HEK293 (cell line): Measurements from ENCODE around the gene CSNK1G2.

ENCODE experiments used
- CTCF ChIA-PET: fragments of 350-600 bp; formaldehyde crosslinking; extraction: SDS; loops from one replicate; lab custom pipeline; 2021; ENCODE audit warnings: antibody characterized with exemption; lab: Yijun Ruan, JAX
- POLR2A ChIA-PET: fragments of 300-600 bp; formaldehyde crosslinking; extraction: SDS; loops from one replicate; lab custom pipeline; 2020; ENCODE audit warnings: antibody characterized with exemption, inconsistent platforms; lab: Yijun Ruan, JAX
- H3K27ac ChIP-seq: fragments of 200-500 bp; sonication (Bioruptor generic); 2 replicates; pipeline ENCODE4 v1.5.1; 2014; ENCODE audit warnings: low read depth, low read length, control low read depth, inconsistent platforms; ENCODE audit errors: extremely low read depth
- H3K36me3 ChIP-seq, 2 experiments: fragments of 200-500 bp in 1 of 2; sonication (Bioruptor generic) in 1 of 2; 1 replicate in 1 of 2; 2 replicates in 1 of 2; pipeline ENCODE4 v1.5.1; 2014 to 2017; ENCODE audit warnings: inconsistent platforms in 2 of 2, low read length in 2 of 2; ENCODE audit not compliant: control insufficient read depth in 2 of 2, insufficient read depth in 1 of 2
- H3K4me1 ChIP-seq: fragments of 200-500 bp; sonication (Bioruptor generic); 2 replicates; pipeline ENCODE4 v1.5.1; 2014; ENCODE audit warnings: mild to moderate bottlenecking, low read length, inconsistent platforms; ENCODE audit not compliant: control insufficient read depth, insufficient read depth
- H3K4me3 ChIP-seq: 2 replicates; pipeline ENCODE4 v1.5.1; 2011; ENCODE audit warnings: low read depth, mild to moderate bottlenecking, control low read depth, low read length, moderate library complexity
- H3K9me3 ChIP-seq: fragments of 200-500 bp; sonication (Bioruptor generic); 2 replicates; pipeline ENCODE4 v1.5.1; 2014; ENCODE audit warnings: low read depth, low read length, inconsistent platforms; ENCODE audit not compliant: control insufficient read depth, insufficient read depth
- WT1 ChIP-seq: fragments of 450-650 bp; formaldehyde crosslinking; IDR thresholded peaks from 2 replicates; pipeline ENCODE4 v1.5.1; 2016; ENCODE audit warnings: missing biosample characterization, missing genetic modification characterization
- ZBTB48 ChIP-seq: fragments of 450-650 bp; formaldehyde crosslinking; IDR thresholded peaks from 2 replicates; pipeline ENCODE4 v1.5.1; 2016; ENCODE audit warnings: missing biosample characterization, missing genetic modification characterization
- ZBTB8A ChIP-seq: fragments of 450-650 bp; formaldehyde crosslinking; IDR thresholded peaks from 2 replicates; pipeline ENCODE4 v1.5.1; 2016; ENCODE audit warnings: missing biosample characterization, missing genetic modification characterization
- ZIC2 ChIP-seq: fragments of 450-650 bp; formaldehyde crosslinking; IDR thresholded peaks from 2 replicates; pipeline ENCODE4 v1.5.1; 2016; ENCODE audit warnings: missing biosample characterization, missing genetic modification characterization
- ZNF112 ChIP-seq: fragments of 450-650 bp; formaldehyde crosslinking; IDR thresholded peaks from 2 replicates; pipeline ENCODE4 v1.5.0; 2017; ENCODE audit warnings: missing biosample characterization, missing genetic modification characterization
- ZNF133 ChIP-seq: fragments of 450-650 bp; formaldehyde crosslinking; IDR thresholded peaks from 2 replicates; pipeline ENCODE4 v1.5.1; 2016; ENCODE audit warnings: missing biosample characterization, missing genetic modification characterization
- ZNF146 ChIP-seq: fragments of 450-650 bp; formaldehyde crosslinking; IDR thresholded peaks from 2 replicates; pipeline ENCODE4 v1.5.1; 2016; ENCODE audit warnings: missing biosample characterization, missing genetic modification characterization
- ZNF155 ChIP-seq: fragments of 450-650 bp; formaldehyde crosslinking; IDR thresholded peaks from 2 replicates; pipeline ENCODE4 v1.5.1; 2016; ENCODE audit warnings: missing biosample characterization, missing genetic modification characterization
- ZNF184 ChIP-seq: fragments of 450-650 bp; IDR thresholded peaks from 2 replicates; pipeline ENCODE4 v1.5.1; 2018; ENCODE audit warnings: missing biosample characterization, mild to moderate bottlenecking, missing genetic modification characterization
- ZNF211 ChIP-seq: fragments of 450-650 bp; formaldehyde crosslinking; IDR thresholded peaks from 2 replicates; pipeline ENCODE4 v1.5.1; 2016; ENCODE audit warnings: low read depth, missing biosample characterization, missing genetic modification characterization
- ZNF341 ChIP-seq: fragments of 450-650 bp; formaldehyde crosslinking; IDR thresholded peaks from 2 replicates; pipeline ENCODE4; 2016; ENCODE audit warnings: low read depth, missing biosample characterization, missing genetic modification characterization
- ZNF350 ChIP-seq: fragments of 450-650 bp; formaldehyde crosslinking; IDR thresholded peaks from 2 replicates; pipeline ENCODE4 v1.5.0; 2017; ENCODE audit warnings: missing biosample characterization, mild to moderate bottlenecking, missing genetic modification characterization
- ZNF391 ChIP-seq: fragments of 450-650 bp; formaldehyde crosslinking; IDR thresholded peaks from 2 replicates; pipeline ENCODE4 v1.5.1; 2016; ENCODE audit warnings: low read depth, missing biosample characterization, missing genetic modification characterization, borderline replicate concordance
- ZNF394 ChIP-seq: fragments of 450-650 bp; formaldehyde crosslinking; IDR thresholded peaks from 2 replicates; pipeline ENCODE4 v1.5.1; 2016; ENCODE audit warnings: missing biosample characterization, missing genetic modification characterization, mild to moderate bottlenecking, moderate library complexity, borderline replicate concordance
- ZNF596 ChIP-seq: fragments of 450-650 bp; IDR thresholded peaks from 2 replicates; pipeline ENCODE4 v1.5.0; 2018; ENCODE audit warnings: missing biosample characterization, mild to moderate bottlenecking, missing genetic modification characterization, moderate library complexity
- ZNF600 ChIP-seq: fragments of 450-650 bp; formaldehyde crosslinking; IDR thresholded peaks from 2 replicates; pipeline ENCODE4 v1.5.1; 2016; ENCODE audit warnings: missing biosample characterization, missing genetic modification characterization
- ZNF624 ChIP-seq: fragments of 450-650 bp; formaldehyde crosslinking; IDR thresholded peaks from 2 replicates; pipeline ENCODE4 v1.5.1; 2017; ENCODE audit warnings: missing biosample characterization, missing genetic modification characterization
- ZNF639 ChIP-seq: fragments of 450-650 bp; formaldehyde crosslinking; IDR thresholded peaks from 2 replicates; pipeline ENCODE4 v1.5.1; 2016; ENCODE audit warnings: missing biosample characterization, missing genetic modification characterization
- ZNF654 ChIP-seq: fragments of 450-650 bp; formaldehyde crosslinking; IDR thresholded peaks from 2 replicates; pipeline ENCODE4 v1.5.1; 2016; ENCODE audit warnings: low read depth, missing biosample characterization, missing genetic modification characterization
- ZNF670 ChIP-seq: fragments of 450-650 bp; formaldehyde crosslinking; IDR thresholded peaks from 2 replicates; pipeline ENCODE4 v1.5.1; 2016; ENCODE audit warnings: missing biosample characterization, missing genetic modification characterization, low read depth
- ZNF776 ChIP-seq: fragments of 450-650 bp; formaldehyde crosslinking; IDR thresholded peaks from 2 replicates; pipeline ENCODE4 v1.5.0; 2017; ENCODE audit warnings: missing biosample characterization, missing genetic modification characterization, borderline replicate concordance
- ZNF785 ChIP-seq: fragments of 450-650 bp; formaldehyde crosslinking; IDR thresholded peaks from 2 replicates; pipeline ENCODE4 v1.5.1; 2016; ENCODE audit warnings: missing biosample characterization, missing genetic modification characterization
- ZSCAN23 ChIP-seq: fragments of 450-650 bp; formaldehyde crosslinking; IDR thresholded peaks from 2 replicates; pipeline ENCODE4 v1.5.1; 2016; ENCODE audit warnings: missing biosample characterization, missing genetic modification characterization
- ZSCAN30 ChIP-seq: fragments of 450-650 bp; IDR thresholded peaks from 2 replicates; pipeline ENCODE4 v1.5.1; 2018; ENCODE audit warnings: missing biosample characterization, mild to moderate bottlenecking, missing genetic modification characterization, moderate library complexity
- ZXDB ChIP-seq: fragments of 450-650 bp; formaldehyde crosslinking; IDR thresholded peaks from 2 replicates; pipeline ENCODE4 v1.5.1; 2016; ENCODE audit warnings: missing biosample characterization, missing genetic modification characterization
- TF ChIP-seq, protein P1 (sequence below): fragments of 450-650 bp; IDR thresholded peaks from 2 replicates; pipeline ENCODE4 v1.5.1; 2018; ENCODE audit warnings: missing biosample characterization, mild to moderate bottlenecking, missing genetic modification characterization
- TF ChIP-seq, protein P2 (sequence below): fragments of 450-650 bp; formaldehyde crosslinking; IDR thresholded peaks from 2 replicates; pipeline ENCODE4 v1.5.1; 2016; ENCODE audit warnings: missing biosample characterization, missing genetic modification characterization

Gene CSNK1G2

DNA sequence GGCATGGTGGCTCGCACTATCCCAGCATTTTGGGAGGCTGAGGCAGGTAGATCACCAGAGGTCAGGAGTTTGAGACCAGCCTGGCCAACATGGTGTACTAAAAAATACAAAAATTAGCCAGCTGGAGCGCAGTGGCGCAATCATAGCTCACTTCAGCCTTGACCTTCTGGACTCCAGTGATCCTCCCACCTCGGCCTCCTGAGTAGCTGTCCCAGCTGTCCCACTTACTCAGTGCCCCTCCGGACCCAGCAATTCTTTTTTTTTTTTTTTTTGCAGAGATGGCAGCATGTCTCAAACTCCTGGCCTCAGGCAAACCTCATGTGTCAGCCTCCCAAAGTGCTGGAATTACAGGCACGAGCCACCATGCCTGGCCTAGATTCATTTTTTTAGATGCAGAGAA is 38.0 kb upstream of the CSNK1G2 start:
- no peak for TF ChIP-seq ZNF654 (tag by site-specific recombination)
- TF ChIP-seq ZNF350: no peak
- no peak for TF ChIP-seq ZNF146 (tag by site-specific recombination)
- TF ChIP-seq ZIC2 (tag by site-specific recombination): no peak
- TF ChIP-seq ZNF211 (tag by site-specific recombination): no peak
- TF ChIP-seq ZNF341: no peak
- Histone ChIP-seq H3K27ac (no peak overlapping the region), H3K9me3 (no peaks in the 10 kb centered on the region), H3K4me3 (no peak overlapping the region), H3K4me1 (peaks cover 2% of the 10 kb centered on the region; the same call in 1 of the 2 replicates), H3K36me3 (peaks cover 0 to 8% of the 10 kb centered on the region in 2 experiments; a peak in 2 of 3 replicates)
- ChIA-PET CTCF (interaction anchor here (0.6 kb wide), 2 partner anchors 48 to 615 kb away, joined by 3 to 4 read pairs; no protein-coding TSS in a partner anchor), POLR2A (no interaction called here)

- peak overlapping the region; percentile 37 for H3K27ac ChIP-seq
- no peak overlapping the region for H3K4me3 ChIP-seq
- ChIA-PET CTCF (interaction anchor here (0.7 kb wide), 1 partner anchor 731 kb away, joined by 3 read pairs; no protein-coding TSS in a partner anchor), POLR2A (interaction anchor here (1.0 to 1.5 kb wide), 3 partner anchors 16 to 28 kb away, joined by 3 read pairs; partner anchors contain the start of gene ABHD17A)
- peaks cover 11% of the 10 kb centered on the region for H3K4me1 ChIP-seq
- no peaks in the 10 kb centered on the region for H3K9me3 ChIP-seq
- peaks cover 0 to 17% of the 10 kb centered on the region in 2 experiments; a peak in 2 of 3 replicates for H3K36me3 ChIP-seq
- no peak for TF ChIP-seq ZNF600 (tag by site-specific recombination)
- peak; percentile 28; the same call in 1 of the 2 replicates for TF ChIP-seq ZSCAN23 (tag by site-specific recombination)
- 0 out of 2 replicates have a peak, but pooled peaks have one; percentile 32 for TF ChIP-seq ZNF785 (tag by site-specific recombination)
- TF ChIP-seq ZNF639: 0 out of 2 replicates have a peak, but pooled peaks have one; percentile 19
- TF ChIP-seq ZNF133: no peak
- TF ChIP-seq ZNF394: peak; percentile 41; the same call in 1 of the 2 replicates
- TF ChIP-seq ZBTB48 (tag by site-specific recombination): 0 out of 2 replicates have a peak, but pooled peaks have one; percentile 49
- TF ChIP-seq ZNF184: 0 out of 2 replicates have a peak, but pooled peaks have one; percentile 34
- TF ChIP-seq WT1 (tag by site-specific recombination): 0 out of 2 replicates have a peak, but pooled peaks have one; percentile 37
- peak; percentile 86 for TF ChIP-seq ZNF391
- TF ChIP-seq, protein P1, sequence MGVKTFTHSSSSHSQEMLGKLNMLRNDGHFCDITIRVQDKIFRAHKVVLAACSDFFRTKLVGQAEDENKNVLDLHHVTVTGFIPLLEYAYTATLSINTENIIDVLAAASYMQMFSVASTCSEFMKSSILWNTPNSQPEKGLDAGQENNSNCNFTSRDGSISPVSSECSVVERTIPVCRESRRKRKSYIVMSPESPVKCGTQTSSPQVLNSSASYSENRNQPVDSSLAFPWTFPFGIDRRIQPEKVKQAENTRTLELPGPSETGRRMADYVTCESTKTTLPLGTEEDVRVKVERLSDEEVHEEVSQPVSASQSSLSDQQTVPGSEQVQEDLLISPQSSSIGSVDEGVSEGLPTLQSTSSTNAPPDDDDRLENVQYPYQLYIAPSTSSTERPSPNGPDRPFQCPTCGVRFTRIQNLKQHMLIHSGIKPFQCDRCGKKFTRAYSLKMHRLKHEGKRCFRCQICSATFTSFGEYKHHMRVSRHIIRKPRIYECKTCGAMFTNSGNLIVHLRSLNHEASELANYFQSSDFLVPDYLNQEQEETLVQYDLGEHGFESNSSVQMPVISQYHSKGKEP (tag by site-specific recombination): no peak; the same call in 1 of the 2 replicates
- 0 out of 2 replicates have a peak, but pooled peaks have one; percentile 42 for TF ChIP-seq ZXDB (tag by site-specific recombination)
- TF ChIP-seq ZBTB8A (tag by site-specific recombination): peak; percentile 22; the same call in 1 of the 2 replicates
- TF ChIP-seq, all 188 proteins: peak for 10
Observed at GRCh38 chr19:1904860-1905109, 36.2 kb upstream of the CSNK1G2 start.

DNA sequence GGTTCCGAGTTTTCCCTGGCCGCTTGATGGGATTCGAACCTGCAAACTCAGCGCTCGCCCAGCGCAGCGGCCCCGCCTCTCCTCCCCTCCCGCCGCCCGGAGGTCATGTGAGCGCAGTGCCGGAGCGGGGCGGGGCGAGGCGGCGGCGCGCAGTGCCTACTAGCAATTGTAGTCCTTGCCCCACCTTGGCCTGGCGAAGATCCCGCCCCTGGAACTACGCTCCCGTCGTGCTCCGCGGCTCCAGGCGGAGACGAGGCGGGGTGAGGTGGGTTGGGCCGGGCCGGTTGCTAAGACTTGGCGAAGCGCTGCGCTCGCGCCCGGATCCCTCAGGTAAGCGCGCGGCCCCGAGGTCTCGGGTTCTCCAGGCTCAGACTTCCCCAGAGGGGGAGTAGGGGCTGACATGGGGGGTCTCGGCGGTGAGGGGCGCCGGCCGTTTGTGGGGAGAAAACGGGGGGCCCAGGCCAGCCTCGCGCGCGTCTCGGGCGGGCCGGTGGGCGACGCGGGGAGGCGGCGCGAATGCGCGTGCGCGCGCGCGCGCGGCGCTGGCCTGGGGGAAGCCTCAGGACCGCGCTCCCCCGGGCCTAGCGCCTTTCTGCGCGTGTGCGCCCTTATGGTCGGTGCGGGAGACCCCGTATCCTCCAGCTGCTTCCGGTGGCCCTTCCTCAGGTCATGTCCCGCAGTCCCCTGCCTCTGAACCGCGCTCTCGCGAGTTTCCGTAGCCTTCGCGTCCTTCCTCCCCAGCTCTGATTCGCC is 35.7 kb upstream of the CSNK1G2 start, which contains the start of the genes ADAT3 and SCAMP4:
Gene ADAT3, plus strand, starts transcription at position 290 of the 753 bp plus-strand sequence. CDS start 6,649 bp downstream, outside the sequence.
Gene SCAMP4, plus strand, starts transcription at position 290 of the 753 bp plus-strand sequence. CDS start 9,621 bp downstream, outside the sequence.
- Histone ChIP-seq H3K4me3 (peak within 1 kb of the TSS; percentile 81), H3K4me1 (peaks cover 12% of the 10 kb centered on the region), H3K36me3 (peaks cover 0 to 21% of the 10 kb centered on the region in 2 experiments; a peak in 2 of 3 replicates), H3K27ac (peak within 1 kb of the TSS; percentile 81), H3K9me3 (no peaks in the 10 kb centered on the region)
- POLR2A ChIA-PET: interaction anchor here (1.0 to 1.6 kb wide), 6 partner anchors 8 to 625 kb away, joined by 3 to 11 read pairs (median 4); no protein-coding TSS in a partner anchor
- CTCF ChIA-PET: no interaction called here
- no peak for TF ChIP-seq ZNF654 (tag by site-specific recombination)
- no peak for TF ChIP-seq ZNF776 (tag by site-specific recombination)
- no peak for TF ChIP-seq ZNF155 (tag by site-specific recombination)
- TF ChIP-seq ZSCAN30 (tag by site-specific recombination): no peak
- TF ChIP-seq, protein P1 (tag by site-specific recombination): no peak
- TF ChIP-seq, protein P2, sequence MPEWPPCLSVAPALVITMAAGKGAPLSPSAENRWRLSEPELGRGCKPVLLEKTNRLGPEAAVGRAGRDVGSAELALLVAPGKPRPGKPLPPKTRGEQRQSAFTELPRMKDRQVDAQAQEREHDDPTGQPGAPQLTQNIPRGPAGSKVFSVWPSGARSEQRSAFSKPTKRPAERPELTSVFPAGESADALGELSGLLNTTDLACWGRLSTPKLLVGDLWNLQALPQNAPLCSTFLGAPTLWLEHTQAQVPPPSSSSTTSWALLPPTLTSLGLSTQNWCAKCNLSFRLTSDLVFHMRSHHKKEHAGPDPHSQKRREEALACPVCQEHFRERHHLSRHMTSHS (tag by site-specific recombination): no peak
- TF ChIP-seq ZNF670 (tag by site-specific recombination): no peak
- TF ChIP-seq ZNF596: peak; percentile 6; the same call in 1 of the 2 replicates
- TF ChIP-seq ZNF112 (tag by site-specific recombination): no peak
- TF ChIP-seq ZNF624 (tag by site-specific recombination): no peak
